ENCODE measurements around the gene NR2F1-AS1.

NR2F1-AS1 gene

GRCh38 chr5:93580063-93580926, 724 bp downstream of the NR2F1-AS1 start:
- TF ChIP-seq, protein P1, sequence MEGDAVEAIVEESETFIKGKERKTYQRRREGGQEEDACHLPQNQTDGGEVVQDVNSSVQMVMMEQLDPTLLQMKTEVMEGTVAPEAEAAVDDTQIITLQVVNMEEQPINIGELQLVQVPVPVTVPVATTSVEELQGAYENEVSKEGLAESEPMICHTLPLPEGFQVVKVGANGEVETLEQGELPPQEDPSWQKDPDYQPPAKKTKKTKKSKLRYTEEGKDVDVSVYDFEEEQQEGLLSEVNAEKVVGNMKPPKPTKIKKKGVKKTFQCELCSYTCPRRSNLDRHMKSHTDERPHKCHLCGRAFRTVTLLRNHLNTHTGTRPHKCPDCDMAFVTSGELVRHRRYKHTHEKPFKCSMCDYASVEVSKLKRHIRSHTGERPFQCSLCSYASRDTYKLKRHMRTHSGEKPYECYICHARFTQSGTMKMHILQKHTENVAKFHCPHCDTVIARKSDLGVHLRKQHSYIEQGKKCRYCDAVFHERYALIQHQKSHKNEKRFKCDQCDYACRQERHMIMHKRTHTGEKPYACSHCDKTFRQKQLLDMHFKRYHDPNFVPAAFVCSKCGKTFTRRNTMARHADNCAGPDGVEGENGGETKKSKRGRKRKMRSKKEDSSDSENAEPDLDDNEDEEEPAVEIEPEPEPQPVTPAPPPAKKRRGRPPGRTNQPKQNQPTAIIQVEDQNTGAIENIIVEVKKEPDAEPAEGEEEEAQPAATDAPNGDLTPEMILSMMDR (IDR thresholded peaks at IDR 0.05; ENCODE audit: control insufficient read depth, insufficient read depth, low read depth, low read length, missing control alignments), result peak; percentile 5
- peak overlapping the region; percentile 68 for H3K4me3 ChIP-seq (ENCODE audit: control insufficient read depth, low read depth, low read length)
- no peak for DNase-seq (ENCODE audit: low read depth)

DNA sequence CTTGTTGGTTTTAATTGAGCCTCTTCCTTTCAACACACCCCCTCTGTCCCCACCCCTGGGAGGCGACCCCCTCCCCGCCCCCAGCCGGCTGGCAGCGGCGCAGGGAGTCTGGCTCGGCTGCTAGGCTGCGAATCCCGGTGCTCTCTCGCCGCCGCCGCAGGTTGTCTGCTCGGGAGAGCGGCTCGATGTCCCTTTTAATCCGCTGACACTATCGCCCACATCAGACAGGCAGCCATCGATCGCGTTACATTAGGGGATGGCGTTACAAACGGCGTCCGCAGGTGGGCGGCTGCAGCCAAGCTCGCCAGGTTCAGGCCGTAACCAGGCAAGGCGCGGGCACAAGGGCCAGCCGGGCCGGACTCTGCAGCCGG, 1.3 kb downstream of the NR2F1-AS1 start:
- TF ChIP-seq, protein P1 (IDR thresholded peaks at IDR 0.05; ENCODE audit: control insufficient read depth, insufficient read depth, low read depth, low read length, missing control alignments), result no peak
- H3K4me3 ChIP-seq (ENCODE audit: control insufficient read depth, low read depth, low read length), result peak overlapping the region; percentile 68
- no peak for DNase-seq (ENCODE audit: low read depth)

DNA sequence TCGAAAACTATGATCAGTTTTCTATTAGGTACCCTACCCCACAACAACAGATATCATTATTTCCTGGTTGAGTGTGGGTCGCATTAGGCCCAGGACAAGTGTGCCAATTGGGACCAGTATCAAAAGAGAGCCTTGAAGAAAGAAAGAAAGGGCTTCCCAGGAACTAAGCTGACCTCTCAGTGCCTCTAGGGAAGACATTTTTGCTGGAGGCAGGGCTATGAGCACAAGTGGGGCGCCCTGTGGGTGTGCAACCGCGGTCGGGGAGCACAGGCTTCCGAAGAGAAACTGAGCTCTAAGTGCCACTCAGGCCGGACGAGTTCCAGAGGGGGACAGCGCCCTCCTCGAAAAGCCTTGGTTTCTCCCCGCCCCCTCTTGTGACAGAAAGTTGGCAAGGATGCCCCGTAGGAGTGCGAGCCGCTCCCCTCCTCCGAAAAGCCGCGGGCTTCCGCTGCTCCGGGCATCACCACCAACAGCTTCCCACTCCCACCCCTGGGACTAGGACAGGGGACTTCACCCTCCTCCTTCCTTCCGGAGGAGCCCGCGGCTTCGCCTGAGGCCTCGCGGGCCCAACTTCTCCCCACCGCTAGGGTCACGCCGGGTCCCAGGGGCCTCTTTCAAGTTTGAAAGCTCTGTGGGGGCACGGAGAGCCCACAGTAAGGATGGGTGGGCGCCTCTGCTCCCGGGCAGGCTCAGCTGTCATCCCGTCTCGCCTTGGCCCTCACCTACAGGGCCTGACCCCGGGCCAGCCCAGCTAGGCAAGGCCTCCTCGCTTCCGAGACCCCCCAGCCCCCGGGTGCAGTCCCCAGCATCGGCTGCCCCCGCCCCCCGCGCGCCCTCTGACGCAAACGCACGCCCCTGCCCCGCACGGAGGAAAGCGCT, 2.0 kb downstream of the NR2F1-AS1 start:
- TF ChIP-seq, protein P1 (IDR thresholded peaks at IDR 0.05; ENCODE audit: control insufficient read depth, insufficient read depth, low read depth, low read length, missing control alignments), result no peak
- no peak for DNase-seq (ENCODE audit: low read depth)

DNA sequence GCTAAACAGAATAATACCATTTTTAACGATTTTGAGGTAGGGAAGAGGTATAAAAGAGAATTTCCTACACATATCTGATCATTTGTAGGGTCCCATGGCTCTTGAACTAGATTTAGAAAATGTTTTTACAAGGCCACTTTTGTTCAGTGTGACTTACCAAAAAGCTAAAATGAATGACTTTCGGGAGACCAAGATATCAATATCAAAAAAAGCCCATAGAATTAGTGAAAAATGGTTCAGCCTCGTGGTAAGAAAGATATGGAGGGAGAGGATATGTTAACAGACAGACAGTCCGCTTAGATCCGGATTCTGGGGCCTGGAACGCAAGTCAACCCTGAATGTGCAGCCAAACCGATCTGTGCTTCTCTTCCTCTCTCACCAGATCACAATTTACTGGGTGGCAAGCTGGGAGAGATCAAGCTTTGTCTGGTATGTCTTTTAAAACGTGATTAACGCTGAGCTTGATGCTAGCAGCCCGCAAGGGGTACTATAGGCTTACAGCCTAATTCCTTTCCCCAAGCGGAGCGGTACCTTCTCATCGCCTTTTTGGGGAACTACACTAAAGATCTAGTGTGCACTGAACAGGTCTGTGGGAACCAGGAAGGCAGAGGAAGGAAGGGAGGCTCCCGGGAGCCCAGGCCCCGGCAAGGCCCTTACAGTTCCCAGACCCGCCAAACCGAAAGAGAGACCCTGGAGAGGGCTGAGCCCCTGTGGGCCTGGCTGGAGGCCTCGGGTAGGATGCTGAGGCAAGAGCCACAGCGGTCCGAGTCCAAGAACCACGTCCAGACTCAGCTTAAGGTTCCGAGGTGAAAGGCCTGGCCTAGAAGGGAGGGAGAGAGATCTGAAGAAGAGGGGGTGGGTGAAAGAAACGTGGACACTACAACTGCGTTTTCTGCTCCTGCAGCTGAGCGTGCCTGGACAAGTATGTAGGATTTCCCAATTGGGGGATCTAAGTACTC, 2.9 kb downstream of the NR2F1-AS1 start:
- DNase-seq (ENCODE audit: low read depth), result no peak
- H3K4me3 ChIP-seq (ENCODE audit: control insufficient read depth, low read depth, low read length), result no peak overlapping the region; the same call in 1 of the 2 replicates

More for the DNA sequence above, 2.0 kb downstream of the NR2F1-AS1 start:
- peak overlapping the region; percentile 68 for H3K4me3 ChIP-seq (ENCODE audit: control insufficient read depth, low read depth, low read length)

GRCh38 chr5:93576994-93577853, 3.8 kb downstream of the NR2F1-AS1 start:
- no peak overlapping the region for H3K4me3 ChIP-seq (ENCODE audit: control insufficient read depth, low read depth, low read length)
- TF ChIP-seq, protein P1 (IDR thresholded peaks at IDR 0.05; ENCODE audit: control insufficient read depth, insufficient read depth, low read depth, low read length, missing control alignments), result no peak
- DNase-seq (ENCODE audit: low read depth), result no peak

More for the DNA sequence above, 2.9 kb downstream of the NR2F1-AS1 start:
- TF ChIP-seq, protein P1 (IDR thresholded peaks at IDR 0.05; ENCODE audit: control insufficient read depth, insufficient read depth, low read depth, low read length, missing control alignments), result no peak

All from AG09309 (cell line).